ENCODE data around the gene GATM.

Gene GATM

GRCh38 chr15:45378149-45378912 lies at the start of gene GATM:
GATM (minus strand) TSS chr15:45378544; CDS start chr15:45378453, 91 bp downstream.
- DNase-seq (ENCODE audit: low read depth in 2 of 2): peak; percentile 22 to 48

- no peak for DNase-seq (ENCODE audit: low read depth in 2 of 2)
These were observed 48.7 kb upstream of the GATM start for GRCh38 chr15:45427085-45427484.

- DNase-seq (ENCODE audit: low read depth in 2 of 2): no peak
These were observed 46.8 kb upstream of the GATM start for GRCh38 chr15:45425135-45425534.

- DNase-seq (ENCODE audit: low read depth in 2 of 2): no peak
These were observed 46.1 kb upstream of the GATM start for GRCh38 chr15:45424429-45424828.

- DNase-seq (ENCODE audit: low read depth in 2 of 2): no peak
These were observed 39.1 kb upstream of the GATM start for GRCh38 chr15:45417303-45417950.

- no peak for DNase-seq (ENCODE audit: low read depth in 2 of 2)
These were observed 36.0 kb upstream of the GATM start for GRCh38 chr15:45414215-45414885.

- no peak for DNase-seq (ENCODE audit: low read depth in 2 of 2)
These were observed 31.3 kb upstream of the GATM start for GRCh38 chr15:45409596-45409995.

GRCh38 chr15:45407786-45408185 lies 29.4 kb upstream of the GATM start:
- no peak for DNase-seq (ENCODE audit: low read depth in 2 of 2)

GRCh38 chr15:45402955-45403877 lies 24.9 kb upstream of the GATM start:
- DNase-seq (ENCODE audit: low read depth in 2 of 2): peak in 1 of 2 donors; percentile 24

GRCh38 chr15:45402162-45402954 lies 24.0 kb upstream of the GATM start:
- peak; percentile 83 to 95 for DNase-seq (ENCODE audit: low read depth in 2 of 2)

GRCh38 chr15:45401665-45402161 lies 23.4 kb upstream of the GATM start:
- no peak for DNase-seq (ENCODE audit: low read depth in 2 of 2)

- DNase-seq (ENCODE audit: low read depth in 2 of 2): no peak
These were observed 21.3 kb upstream of the GATM start for GRCh38 chr15:45399381-45400212.

- DNase-seq (ENCODE audit: low read depth in 2 of 2): no peak
These were observed 18.8 kb upstream of the GATM start for GRCh38 chr15:45397116-45397665.

GRCh38 chr15:45395943-45396342 lies 17.6 kb upstream of the GATM start:
- DNase-seq (ENCODE audit: low read depth in 2 of 2): no peak

GRCh38 chr15:45394681-45395080 lies 16.3 kb upstream of the GATM start:
- no peak for DNase-seq (ENCODE audit: low read depth in 2 of 2)

GRCh38 chr15:45393851-45394250 lies 15.5 kb upstream of the GATM start:
- DNase-seq (ENCODE audit: low read depth in 2 of 2): no peak

- DNase-seq (ENCODE audit: low read depth in 2 of 2): no peak
These were observed 14.2 kb upstream of the GATM start for GRCh38 chr15:45392584-45392855.

- no peak for DNase-seq (ENCODE audit: low read depth in 2 of 2)
These were observed 13.6 kb upstream of the GATM start for GRCh38 chr15:45391746-45392583.

GRCh38 chr15:45389351-45389750 lies 11.0 kb upstream of the GATM start:
- no peak for DNase-seq (ENCODE audit: low read depth in 2 of 2)
